Heart right ventricle (tissue), 16 donors: ENCODE measurements around the gene PLEKHG4B. TPM values are rescaled to one million over a fixed set of nuclear protein-coding genes. Genes with fewer than 3 reads are reported as not detected.

Experiments used
- ATAC-seq, 8 donors: fragments of 200-7000 bp; cut with Tn5 transposase; one replicate each; pipeline ENCODE4 v1.9.1; 2020; ENCODE audit warnings: mild to moderate bottlenecking in 8 of 8, moderate library complexity in 8 of 8, moderate number of reproducible peaks in 1 of 8
- DNase-seq, 2 donors: peaks; one replicate each; pipeline ENCODE4 v3.0.0-alpha.2; 2020
- H3K27ac ChIP-seq, 10 donors: fragments of 200-600 bp; sonication (generic) in 2 of 10; one replicate each; pipeline versions ENCODE4 v1.5.0 to v1.8.0; 2020 to 2022; ENCODE audit warnings: mild to moderate bottlenecking in 3 of 10
- H3K27me3 ChIP-seq, 7 donors: fragments of 200-600 bp; one replicate each; pipeline ENCODE4 v1.8.0; 2021 to 2022; ENCODE audit warnings: mild to moderate bottlenecking in 2 of 7
- H3K36me3 ChIP-seq, 9 donors: fragments of 200-600 bp; sonication (generic) in 1 of 9; one replicate each; pipeline versions ENCODE4 v1.5.0 to v1.8.0; 2020 to 2022; ENCODE audit warnings: mild to moderate bottlenecking in 2 of 9
- H3K4me1 ChIP-seq, 9 donors: fragments of 200-600 bp; sonication (generic) in 1 of 9; one replicate each; pipeline versions ENCODE4 v1.5.0 to v1.8.0; 2020 to 2022; ENCODE audit warnings: mild to moderate bottlenecking in 4 of 9
- H3K4me3 ChIP-seq, 10 donors: fragments of 200-600 bp; sonication (generic) in 2 of 10; one replicate each; pipeline versions ENCODE4 v1.5.0 to v1.8.0; 2020 to 2022; ENCODE audit warnings: mild to moderate bottlenecking in 7 of 10, moderate library complexity in 2 of 10
- H3K9me3 ChIP-seq, 11 donors: fragments of 200-600 bp in 10 of 11; sonication (generic) in 2 of 11; one replicate each; pipeline versions ENCODE4 v1.5.0 to v1.8.0; 2013 to 2022; ENCODE audit warnings: mild to moderate bottlenecking in 2 of 11, control low read depth in 1 of 11, moderate library complexity in 1 of 11
- WGBS, 2 donors: extraction: QIAGEN DNeasy Blood & Tissue Kit; methylation state at CpG; one replicate each; pipeline ENCODE4 v1.1.7; 2013; ENCODE audit warnings: inconsistent platforms in 1 of 2; 5-methylcytosine and 5-hydroxymethylcytosine counted together
- intact Hi-C, 10 donors: fragments of 100-400 bp; cut with DNase I; formaldehyde crosslinking; loops; one replicate each; pipeline versions ENCODE4 v1.11.1 to v1.14.2; 2022
- polyA plus RNA-seq, 2 donors: library from polyadenylated mRNA; stranded (reverse); fragments of 200-250 nt; gene quantifications; one replicate each; pipeline ENCODE4 v1.2.3, GENCODE V29; 2013
- total RNA-seq, 10 donors: library from RNA; stranded (reverse); fragmentation: NEBNext Ultra II Directional in 3 of 10; extraction: Animal tissue kit (Norgen Biotek cat#: 25700) in 3 of 10; gene quantifications; one replicate each; pipeline versions ENCODE4 v1.2.1 to v1.2.4, GENCODE V29; 2021 to 2023
- TF ChIP-seq, protein P1 (sequence below), 9 donors: fragments of 200-600 bp; sonication (generic) in 2 of 9; IDR thresholded peaks; one replicate each; pipeline versions ENCODE4 v1.5.0 to v1.8.0; 2021 to 2022; ENCODE audit warnings: antibody characterized with exemption in 9 of 9, mild to moderate bottlenecking in 5 of 9, moderate library complexity in 1 of 9
- donor health status: Arrhythmogenic right ventricular cardiomyopathy.
- donor health status: ischemic (EF 13 %, LVEDD 7.1; RV severe dilation, severe dysfunction).
- donor health status: healthy with polysubstance abuse.
- donor health status: DM: no; HTN: yes; CAD: no.
- donor health status: DM: no; HTN: no; CAD: no.
- donor health status: ischemic (EF 25% LVEDD 6.9; RV normal size, moderate dysfunction).
- donor health status: ischemic (EF 25% LVEDD 5.7; RV mildly dilated, moderate dysfunction).
- donor health status: healthy.
- donor health status: DM: yes; HTN: yes; CAD: no.
- donor health status: Ischemic cardiomyopathy.
- donor health status: ischemic (EF 35%, LVEDD 5.7; RV mildly dilated, moderate dysfunction).
- donor health status: nonischemic (EF 11% LVEDD 7.7; RV severe dilation, severe dysfunction).
- donor health status: DM: yes; HTN: yes; CAD: no.
- donor health status: PGD.
- donor health status: ischemic (EF 29% LVEDD 5.4; RV normal size, mild dysfunction).
- donor health status: nonischemic (EF 23%, LVEDD 6.1; RV moderate dilation, normal function).

Gene PLEKHG4B
- total and polyA plus RNA-seq, 12 donors: under 0.01 to 0.14 (median 0.05) TPM; not detected in 8

DNA sequence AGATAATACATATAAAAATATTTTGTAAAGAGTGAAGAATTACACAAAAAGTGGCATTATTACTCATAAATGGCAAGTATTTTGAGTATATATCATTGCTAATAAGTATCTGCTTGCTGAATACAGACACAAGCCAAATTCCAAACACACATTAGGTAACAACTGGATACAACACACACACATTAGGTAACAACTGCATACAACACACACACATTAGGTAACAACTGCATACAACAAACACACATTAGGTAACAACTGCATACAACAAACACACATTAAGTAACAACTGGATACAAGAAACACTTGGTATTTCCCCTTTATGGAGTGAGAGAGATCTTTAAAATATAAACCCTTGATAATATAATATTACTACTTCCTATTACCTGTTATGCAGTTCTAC, 112.5 kb downstream of the PLEKHG4B start:
- Histone ChIP-seq H3K9me3 (no peaks in the 10 kb centered on the region), H3K4me1 (peaks cover 0 to 58% (median 30%) of the 10 kb centered on the region in 9 donors), H3K27me3 (no peaks in the 10 kb centered on the region), H3K36me3 (peaks cover 0 to 49% (median 16%) of the 10 kb centered on the region in 9 donors), H3K27ac (no peak overlapping the region), H3K4me3 (no peak overlapping the region)
- DNase-seq (no peak), ATAC-seq (no peak)
- TF ChIP-seq, protein P1, sequence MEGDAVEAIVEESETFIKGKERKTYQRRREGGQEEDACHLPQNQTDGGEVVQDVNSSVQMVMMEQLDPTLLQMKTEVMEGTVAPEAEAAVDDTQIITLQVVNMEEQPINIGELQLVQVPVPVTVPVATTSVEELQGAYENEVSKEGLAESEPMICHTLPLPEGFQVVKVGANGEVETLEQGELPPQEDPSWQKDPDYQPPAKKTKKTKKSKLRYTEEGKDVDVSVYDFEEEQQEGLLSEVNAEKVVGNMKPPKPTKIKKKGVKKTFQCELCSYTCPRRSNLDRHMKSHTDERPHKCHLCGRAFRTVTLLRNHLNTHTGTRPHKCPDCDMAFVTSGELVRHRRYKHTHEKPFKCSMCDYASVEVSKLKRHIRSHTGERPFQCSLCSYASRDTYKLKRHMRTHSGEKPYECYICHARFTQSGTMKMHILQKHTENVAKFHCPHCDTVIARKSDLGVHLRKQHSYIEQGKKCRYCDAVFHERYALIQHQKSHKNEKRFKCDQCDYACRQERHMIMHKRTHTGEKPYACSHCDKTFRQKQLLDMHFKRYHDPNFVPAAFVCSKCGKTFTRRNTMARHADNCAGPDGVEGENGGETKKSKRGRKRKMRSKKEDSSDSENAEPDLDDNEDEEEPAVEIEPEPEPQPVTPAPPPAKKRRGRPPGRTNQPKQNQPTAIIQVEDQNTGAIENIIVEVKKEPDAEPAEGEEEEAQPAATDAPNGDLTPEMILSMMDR (IDR thresholded peaks at IDR 0.05): no peak
- intact Hi-C loops: no loop called here

DNA sequence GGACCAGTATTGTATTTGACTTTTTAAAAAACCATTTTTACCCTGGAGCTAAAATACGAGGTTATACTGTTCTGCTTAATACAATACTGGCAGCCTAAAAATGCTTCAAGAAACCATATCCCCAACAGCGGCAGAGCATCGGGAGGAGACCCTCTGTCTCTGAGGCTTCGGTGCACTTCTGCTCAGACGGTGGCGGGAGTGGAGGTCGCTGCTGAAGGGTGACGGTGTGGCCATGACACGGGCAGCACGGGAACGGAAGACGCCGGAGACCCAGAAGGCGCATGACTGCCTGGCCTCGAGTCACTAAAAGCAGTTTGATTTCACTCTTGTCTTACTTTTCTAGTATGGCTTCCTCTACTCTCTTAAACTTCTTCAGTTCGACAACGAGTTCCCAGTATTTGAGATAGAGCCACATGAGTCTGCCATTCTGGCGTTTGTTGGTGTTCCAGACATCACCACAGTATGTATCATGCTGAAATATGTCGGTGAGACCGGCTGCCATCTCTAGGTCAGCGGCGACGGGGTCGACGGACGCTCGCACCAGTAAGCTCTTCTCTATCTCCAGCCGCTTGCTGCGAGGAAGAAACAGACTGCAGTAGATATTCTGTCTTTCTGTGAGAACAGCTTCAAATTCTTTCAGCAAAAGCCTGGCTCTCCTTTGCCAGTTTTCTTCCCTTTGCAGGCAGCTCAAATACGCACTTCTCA, 113.2 kb downstream of the PLEKHG4B start:
- no peaks in the 10 kb centered on the region for H3K27me3 ChIP-seq
- intact Hi-C loops: no loop called here
- peak overlapping the region in 6 of 10 donors; percentile 61 to 81 (median 74) for H3K27ac ChIP-seq
- TF ChIP-seq, protein P1 (IDR thresholded peaks at IDR 0.05): no peak
- 92 to 97% methylated on average over 30 of the region's 30 CpGs for WGBS, 2 donors
- peaks cover 0 to 55% (median 26%) of the 10 kb centered on the region in 9 donors for H3K4me1 ChIP-seq
- ATAC-seq: no peak
- H3K9me3 ChIP-seq: no peaks in the 10 kb centered on the region
- DNase-seq: no peak
- no peak overlapping the region for H3K4me3 ChIP-seq
- peaks cover 0 to 49% (median 16%) of the 10 kb centered on the region in 9 donors for H3K36me3 ChIP-seq

DNA sequence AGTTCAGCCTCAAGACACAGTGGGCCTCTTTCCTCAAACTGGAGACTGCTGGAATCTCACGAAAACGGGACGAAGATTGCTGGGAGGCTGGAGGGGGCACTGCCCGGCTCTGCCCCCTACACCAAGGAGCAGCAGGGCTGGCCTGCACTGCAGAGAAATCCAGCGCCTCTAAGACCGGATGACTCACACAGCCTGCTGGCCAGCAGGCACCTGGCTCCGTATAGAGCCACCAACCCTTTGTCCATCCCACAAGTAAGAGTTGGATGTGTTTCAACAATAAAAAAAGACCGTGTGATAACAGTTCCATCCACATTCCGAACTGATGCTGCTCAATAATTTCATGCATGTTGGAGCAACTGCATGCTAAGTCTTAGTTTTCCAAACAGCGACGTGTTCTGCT, 114.4 kb downstream of the PLEKHG4B start:
- H3K4me3 ChIP-seq: no peak overlapping the region
- DNase-seq (no peak), ATAC-seq (peak; percentile 75 to 96 (median 90))
- peaks cover 0 to 46% (median 26%) of the 10 kb centered on the region in 9 donors for H3K4me1 ChIP-seq
- H3K36me3 ChIP-seq: peaks cover 0 to 49% (median 16%) of the 10 kb centered on the region in 9 donors
- no peaks in the 10 kb centered on the region for H3K27me3 ChIP-seq
- intact Hi-C loops: no loop called here
- TF ChIP-seq, protein P1 (IDR thresholded peaks at IDR 0.05): no peak
- H3K27ac ChIP-seq: peak overlapping the region in 9 of 10 donors; percentile 31 to 81 (median 63)
- H3K9me3 ChIP-seq: no peaks in the 10 kb centered on the region
- WGBS, 2 donors: 24 to 45% methylated on average over 11 of the region's 11 CpGs

DNA sequence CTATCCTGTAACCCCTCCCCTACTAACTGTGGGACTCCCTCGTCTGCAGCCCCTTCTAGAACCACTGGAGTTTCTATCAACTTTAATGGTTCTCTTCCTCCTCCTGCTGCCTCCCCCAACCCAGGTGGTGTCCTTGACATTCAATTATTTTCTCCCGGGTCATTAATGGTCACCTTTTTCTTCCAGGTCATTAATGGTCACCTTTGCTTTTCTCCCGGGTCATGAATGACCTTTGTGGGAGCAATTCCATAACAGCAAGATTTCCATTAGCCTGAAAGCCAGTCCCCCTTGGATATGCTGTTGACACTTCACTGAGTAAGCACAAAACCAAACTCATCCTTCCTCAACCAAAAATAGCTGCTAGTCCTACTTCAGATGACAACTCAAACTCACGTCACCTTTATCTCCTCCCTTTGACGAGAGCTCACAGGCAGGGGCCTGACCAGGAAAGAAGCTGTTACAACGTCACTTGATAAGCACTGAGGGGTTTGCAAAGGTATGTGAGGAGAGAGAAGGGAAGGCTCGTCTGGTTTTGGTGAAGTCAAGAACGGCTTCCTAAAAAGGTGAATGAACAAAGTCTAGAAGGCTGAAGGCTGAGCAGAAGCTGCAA, 115.1 kb downstream of the PLEKHG4B start:
- intact Hi-C loops: no loop called here
- peaks cover 0 to 49% (median 16%) of the 10 kb centered on the region in 9 donors for H3K36me3 ChIP-seq
- TF ChIP-seq, protein P1 (IDR thresholded peaks at IDR 0.05): no peak
- H3K4me1 ChIP-seq: peaks cover 0 to 44% (median 26%) of the 10 kb centered on the region in 9 donors
- H3K9me3 ChIP-seq: no peaks in the 10 kb centered on the region
- ATAC-seq (peak in 7 of 8 donors; percentile 39 to 85 (median 71)), DNase-seq (no peak)
- H3K4me3 ChIP-seq: no peak overlapping the region
- peak overlapping the region in 9 of 10 donors; percentile 24 to 81 (median 63) for H3K27ac ChIP-seq
- 45 to 53% methylated on average over 8 of the region's 8 CpGs for WGBS, 2 donors
- H3K27me3 ChIP-seq: no peaks in the 10 kb centered on the region
